HEK293 (cell line): ENCODE results near the gene TRUB1.

ENCODE experiments used
- YY1 ChIP-seq: fragments of 450-650 bp; formaldehyde crosslinking; IDR thresholded peaks from 2 replicates; pipeline ENCODE4 v1.5.1; 2018; ENCODE audit warnings: missing biosample characterization, missing genetic modification characterization
- ZEB2 ChIP-seq: fragments of 450-650 bp; formaldehyde crosslinking; IDR thresholded peaks from 2 replicates; pipeline ENCODE4 v1.5.1; 2016; ENCODE audit warnings: missing biosample characterization, missing genetic modification characterization
- ZNF776 ChIP-seq: fragments of 450-650 bp; formaldehyde crosslinking; IDR thresholded peaks from 2 replicates; pipeline ENCODE4 v1.5.0; 2017; ENCODE audit warnings: missing biosample characterization, missing genetic modification characterization, borderline replicate concordance
- TF ChIP-seq, protein P1 (sequence below): fragments of 450-650 bp; formaldehyde crosslinking; IDR thresholded peaks from 2 replicates; pipeline ENCODE4 v1.5.1; 2016; ENCODE audit warnings: missing biosample characterization, missing genetic modification characterization

DNA sequence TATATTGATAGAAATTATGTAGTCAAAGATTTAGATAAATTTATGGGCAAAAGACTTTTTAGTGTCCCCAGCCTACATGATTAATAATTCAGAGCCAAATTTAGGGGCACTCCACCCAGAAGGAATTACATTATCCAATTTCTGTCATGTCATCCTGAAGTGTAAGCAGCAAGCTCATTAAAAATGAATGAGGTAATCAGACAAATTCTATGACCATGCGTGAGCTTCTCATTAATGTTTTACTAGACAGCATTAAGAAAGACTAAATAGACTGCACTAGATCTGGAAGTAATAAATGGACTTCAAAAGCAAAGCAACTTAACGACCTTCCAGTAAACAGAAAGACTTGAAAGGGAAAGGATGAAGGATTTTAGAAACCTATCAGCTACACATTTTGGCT is 22.7 kb upstream of the TRUB1 start:
- TF ChIP-seq YY1 (no peak), ZNF776 (tag by site-specific recombination) (no peak), ZEB2 (no peak; the same call in 1 of the 2 replicates)
- TF ChIP-seq, protein P1, sequence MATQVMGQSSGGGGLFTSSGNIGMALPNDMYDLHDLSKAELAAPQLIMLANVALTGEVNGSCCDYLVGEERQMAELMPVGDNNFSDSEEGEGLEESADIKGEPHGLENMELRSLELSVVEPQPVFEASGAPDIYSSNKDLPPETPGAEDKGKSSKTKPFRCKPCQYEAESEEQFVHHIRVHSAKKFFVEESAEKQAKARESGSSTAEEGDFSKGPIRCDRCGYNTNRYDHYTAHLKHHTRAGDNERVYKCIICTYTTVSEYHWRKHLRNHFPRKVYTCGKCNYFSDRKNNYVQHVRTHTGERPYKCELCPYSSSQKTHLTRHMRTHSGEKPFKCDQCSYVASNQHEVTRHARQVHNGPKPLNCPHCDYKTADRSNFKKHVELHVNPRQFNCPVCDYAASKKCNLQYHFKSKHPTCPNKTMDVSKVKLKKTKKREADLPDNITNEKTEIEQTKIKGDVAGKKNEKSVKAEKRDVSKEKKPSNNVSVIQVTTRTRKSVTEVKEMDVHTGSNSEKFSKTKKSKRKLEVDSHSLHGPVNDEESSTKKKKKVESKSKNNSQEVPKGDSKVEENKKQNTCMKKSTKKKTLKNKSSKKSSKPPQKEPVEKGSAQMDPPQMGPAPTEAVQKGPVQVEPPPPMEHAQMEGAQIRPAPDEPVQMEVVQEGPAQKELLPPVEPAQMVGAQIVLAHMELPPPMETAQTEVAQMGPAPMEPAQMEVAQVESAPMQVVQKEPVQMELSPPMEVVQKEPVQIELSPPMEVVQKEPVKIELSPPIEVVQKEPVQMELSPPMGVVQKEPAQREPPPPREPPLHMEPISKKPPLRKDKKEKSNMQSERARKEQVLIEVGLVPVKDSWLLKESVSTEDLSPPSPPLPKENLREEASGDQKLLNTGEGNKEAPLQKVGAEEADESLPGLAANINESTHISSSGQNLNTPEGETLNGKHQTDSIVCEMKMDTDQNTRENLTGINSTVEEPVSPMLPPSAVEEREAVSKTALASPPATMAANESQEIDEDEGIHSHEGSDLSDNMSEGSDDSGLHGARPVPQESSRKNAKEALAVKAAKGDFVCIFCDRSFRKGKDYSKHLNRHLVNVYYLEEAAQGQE (tag by site-specific recombination), result no peak
